ENCODE measurements around the gene SPRED3. TPM values are rescaled to one million over a fixed set of nuclear protein-coding genes. Genes with fewer than 3 reads are reported as not detected.
A peak's percentile ranks its signal among the peaks of the same experiment; 100 is the strongest.

Gene SPRED3
- total and polyA plus RNA-seq, 12 donors = 0.06 to 3.3 (median 1.2) TPM; not detected in 1

DNA sequence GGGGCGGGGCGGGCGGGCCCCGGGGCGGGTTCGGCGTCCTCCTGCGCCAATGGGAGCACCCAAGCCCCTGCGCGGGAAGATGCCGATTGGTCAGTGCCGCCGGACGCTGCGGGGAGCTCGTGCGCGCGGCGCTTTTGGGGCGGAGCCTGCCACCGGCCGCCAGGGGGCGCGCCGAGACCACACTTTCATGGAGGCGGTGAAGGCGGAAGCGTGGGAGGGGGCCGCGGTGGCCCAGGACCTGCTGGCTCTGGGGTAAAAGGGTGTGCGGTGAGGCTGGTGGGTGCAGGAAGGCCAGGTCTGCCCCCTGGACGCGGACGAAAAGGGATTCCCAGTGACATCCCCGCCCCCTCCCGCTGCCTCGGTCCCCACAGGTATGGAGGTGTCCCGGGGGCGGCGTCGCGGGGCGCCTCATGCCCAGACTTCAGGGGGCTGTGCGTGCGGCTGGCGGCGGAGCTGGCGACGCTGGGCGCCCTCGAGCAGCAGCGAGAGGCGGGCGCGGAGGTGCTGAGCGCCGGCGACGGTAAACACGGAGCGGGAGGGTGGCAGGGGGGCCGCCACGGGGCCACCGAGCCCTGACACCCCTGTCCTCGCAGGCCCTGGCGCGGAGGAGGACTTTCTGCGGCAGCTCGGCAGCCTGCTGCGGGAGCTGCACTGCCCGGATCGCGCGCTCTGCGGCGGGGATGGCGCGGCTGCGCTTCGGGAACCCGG lies 14.6 kb downstream of the SPRED3 start, which contains the start of gene FAM98C:
Gene FAM98C, plus strand, starts transcription at position 127 of the 708 bp plus-strand sequence. Its CDS starts 61 bp downstream, at position 188.
- Histone ChIP-seq H3K4me1 (replicated peaks in 1 of 2) (peaks cover 0 to 7% of the 10 kb centered on the region in 2 donors), H3K27me3 (peaks cover 11% of the 10 kb centered on the region), H3K36me3 (replicated peaks in 1 of 2) (peaks cover 0 to 17% of the 10 kb centered on the region in 2 donors), H3K27ac (peak within 1 kb of the TSS in 3 of 5 donors; percentile 37 to 75 (median 72)), H3K9me3 (replicated peaks in 1 of 3) (no peaks in the 10 kb centered on the region), H3K4me3 (peak within 1 kb of the TSS; percentile 41 to 84 (median 60))
- WGBS, 4 donors = 0% methylated on average over 14 to 82 of the region's 82 CpGs; no CpG with 5 or more reads in 1 of the 4 donors
- peak; percentile 95 to 98 (median 97) for DNase-seq
- intact Hi-C loops (cut with DNase I) = loop anchor here (5.0 to 10.0 kb wide), 2 partner anchors 232 to 234 kb away; no protein-coding TSS in a partner anchor
- peak; percentile 88 to 99 (median 96) for TF ChIP-seq CTCF (IDR thresholded peaks at IDR 0.05)
- peak in 1 of 2 donors; percentile 28 for TF ChIP-seq POLR2A (IDR thresholded peaks at IDR 0.05)

- H3K36me3 ChIP-seq (replicated peaks in 1 of 2) = peaks cover 0 to 17% of the 10 kb centered on the region in 2 donors
- DNase-seq = no peak
- H3K4me1 ChIP-seq (replicated peaks in 1 of 2) = peaks cover 0 to 7% of the 10 kb centered on the region in 2 donors
- intact Hi-C loops (cut with DNase I) = loop anchor here (5.0 to 10.0 kb wide), 2 partner anchors 230 to 232 kb away; no protein-coding TSS in a partner anchor
- 92 to 97% (median 93%) methylated on average over 6 of the region's 6 CpGs for WGBS, 4 donors
- H3K4me3 ChIP-seq = no peak overlapping the region
- H3K27ac ChIP-seq = no peak overlapping the region
- no peaks in the 10 kb centered on the region for H3K27me3 ChIP-seq
- TF ChIP-seq POLR2A (IDR thresholded peaks at IDR 0.05) (no peak), CTCF (IDR thresholded peaks at IDR 0.05) (no peak)
- H3K9me3 ChIP-seq (replicated peaks in 1 of 3) = no peaks in the 10 kb centered on the region
These were observed 16.4 kb downstream of the SPRED3 start for GRCh38 chr19:38404858-38405257.

GRCh38 chr19:38405276-38405675 lies 16.8 kb downstream of the SPRED3 start:
- Histone ChIP-seq H3K27me3 (no peaks in the 10 kb centered on the region), H3K9me3 (replicated peaks in 1 of 3) (no peaks in the 10 kb centered on the region)
- intact Hi-C loops (cut with DNase I) = loop anchor here in 1 of 2 donors (10.0 kb wide), 1 partner anchor 230 kb away; no protein-coding TSS in a partner anchor

More at GRCh38 chr19:38405276-38405675, 16.8 kb downstream of the SPRED3 start:
- H3K36me3 ChIP-seq (replicated peaks in 1 of 2) = peaks cover 0 to 17% of the 10 kb centered on the region in 2 donors
- H3K4me1 ChIP-seq (replicated peaks in 1 of 2) = peaks cover 0 to 7% of the 10 kb centered on the region in 2 donors
- TF ChIP-seq POLR2A (IDR thresholded peaks at IDR 0.05) = no peak
- TF ChIP-seq CTCF (IDR thresholded peaks at IDR 0.05) = no peak
- no peak overlapping the region for H3K4me3 ChIP-seq
- DNase-seq = no peak
- H3K27ac ChIP-seq = no peak overlapping the region
- 91 to 95% (median 94%) methylated on average over 8 of the region's 8 CpGs; no CpG with 5 or more reads in 1 of the 4 donors for WGBS, 4 donors

Data from adrenal gland (tissue), 12 donors.